Right atrium auricular region (tissue), 2 donors: Measurements from ENCODE around the gene DLEC1. TPM values are rescaled to one million over a fixed set of nuclear protein-coding genes. Genes with fewer than 3 reads are reported as not detected.
A peak's percentile ranks its signal among the peaks of the same experiment; 100 is the strongest.

Experiments used
- DNase-seq: peaks from one replicate; pipeline ENCODE4 v3.0.0-alpha.2; 2019; ENCODE audit warnings: low spot score
- H3K27ac ChIP-seq, 2 donors: fragments of 200-600 bp; sonication (generic); 1 replicate in 1 of 2; 2 replicates in 1 of 2; pipeline ENCODE4 v1.5.1; 2016 to 2019
- H3K27me3 ChIP-seq, 2 donors: fragments of 200-600 bp; sonication (generic); one replicate each; pipeline versions ENCODE4 v1.5.1 to v1.6.0; 2017 to 2019
- H3K36me3 ChIP-seq: fragments of 200-600 bp; sonication (generic); one replicate; pipeline ENCODE4 v1.5.1; 2016
- H3K4me1 ChIP-seq, 2 donors: fragments of 200-600 bp; sonication (generic); one replicate each; pipeline versions ENCODE4 v1.5.1 to v1.6.0; 2017 to 2019
- H3K4me3 ChIP-seq, 2 donors: fragments of 200-600 bp; sonication (generic); 1 replicate in 1 of 2; 2 replicates in 1 of 2; pipeline ENCODE4 v1.5.1; 2017 to 2019; ENCODE audit warnings: mild to moderate bottlenecking in 1 of 2, moderate library complexity in 1 of 2
- H3K9me3 ChIP-seq, 2 donors: fragments of 200-600 bp; sonication (generic); one replicate each; pipeline ENCODE4 v1.5.1; 2019
- CTCF ChIP-seq, 2 donors: fragments of 200-600 bp; sonication (generic); IDR thresholded peaks; one replicate each; pipeline ENCODE4 v1.5.1; 2019; ENCODE audit warnings: antibody characterized with exemption in 2 of 2
- total RNA-seq, 2 donors: library from RNA; depleted of rRNA; stranded (reverse); fragments of >200 nt; gene quantifications; one replicate each; pipeline ENCODE4 v1.1.0, GENCODE V29; 2016

DLEC1 gene
- total RNA-seq, 2 donors from 2014 or later, result 0.22 to 0.35 TPM

DNA sequence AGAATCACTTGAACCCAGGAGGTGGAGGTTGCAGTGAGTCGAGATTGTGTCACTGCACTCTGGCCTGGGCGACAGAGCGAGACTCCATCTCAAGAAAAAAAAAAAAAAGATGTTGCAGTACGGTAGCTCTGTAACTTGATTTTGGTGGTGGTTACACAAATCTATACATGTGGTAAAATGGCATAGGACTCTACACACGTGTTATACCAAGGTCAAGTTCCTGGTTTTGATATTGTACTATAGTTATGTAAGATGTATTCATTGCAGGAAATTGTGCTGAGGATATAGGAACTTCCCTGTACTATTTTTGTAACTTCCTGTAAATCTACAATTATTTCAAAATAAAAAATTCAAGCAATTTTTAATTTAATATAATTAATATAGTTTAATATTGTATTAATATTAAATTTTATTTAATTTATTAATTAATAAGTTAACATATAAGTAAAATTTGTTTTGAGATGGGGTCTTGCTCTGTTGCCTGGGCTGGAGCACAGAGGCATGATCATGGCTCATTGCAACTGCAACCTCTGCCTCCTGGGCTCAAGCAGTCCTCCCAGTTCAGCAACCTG lies 109.4 kb downstream of the DLEC1 start:
- Histone ChIP-seq H3K36me3 (no peaks in the 10 kb centered on the region), H3K9me3 (no peaks in the 10 kb centered on the region), H3K4me1 (no peaks in the 10 kb centered on the region), H3K4me3 (no peak overlapping the region), H3K27ac (no peak overlapping the region), H3K27me3 (no peaks in the 10 kb centered on the region)
- TF ChIP-seq CTCF (IDR thresholded peaks at IDR 0.05), result no peak
- DNase-seq, result no peak

GRCh38 chr3:38149708-38150107 lies 110.7 kb downstream of the DLEC1 start:
- TF ChIP-seq CTCF (IDR thresholded peaks at IDR 0.05), result no peak
- Histone ChIP-seq H3K27ac (no peak overlapping the region), H3K36me3 (no peaks in the 10 kb centered on the region), H3K4me3 (no peak overlapping the region), H3K9me3 (no peaks in the 10 kb centered on the region), H3K4me1 (no peaks in the 10 kb centered on the region), H3K27me3 (no peaks in the 10 kb centered on the region)
- DNase-seq, result peak; percentile 46

- TF ChIP-seq CTCF (IDR thresholded peaks at IDR 0.05), result no peak
- Histone ChIP-seq H3K27me3 (no peaks in the 10 kb centered on the region), H3K9me3 (no peaks in the 10 kb centered on the region), H3K4me3 (no peak overlapping the region), H3K4me1 (no peaks in the 10 kb centered on the region), H3K36me3 (no peaks in the 10 kb centered on the region), H3K27ac (no peak overlapping the region)
- no peak for DNase-seq
Measured at GRCh38 chr3:38150780-38151528, 111.9 kb downstream of the DLEC1 start.

DNA sequence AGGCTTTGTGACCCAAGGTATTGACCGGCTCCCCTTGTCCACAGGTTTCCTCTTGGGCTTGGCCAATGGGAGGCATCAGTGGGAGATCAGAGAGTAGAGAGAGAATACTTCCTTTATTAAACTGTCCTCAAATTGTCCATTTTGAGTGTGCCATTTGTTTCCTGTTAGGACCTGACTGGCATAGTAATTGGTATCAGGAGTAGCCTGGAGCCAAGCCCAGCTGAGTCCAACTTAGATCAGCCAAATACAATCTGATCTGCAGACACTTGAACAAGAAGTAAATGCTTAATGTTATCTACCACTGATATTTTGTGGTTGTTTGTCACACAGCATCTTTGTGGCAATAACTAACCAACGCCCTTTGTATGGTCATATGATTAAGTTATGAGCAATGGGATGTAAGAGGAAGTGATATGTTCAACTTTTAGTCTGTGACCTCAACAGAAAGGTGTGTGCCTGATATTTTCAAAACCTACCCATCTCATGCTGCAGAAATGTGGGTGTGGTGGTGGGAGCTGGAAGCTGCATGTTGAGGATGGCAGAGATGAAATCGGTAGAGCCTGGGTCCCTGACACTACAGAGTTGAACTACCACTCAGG lies 112.8 kb downstream of the DLEC1 start:
- H3K27ac ChIP-seq, result no peak overlapping the region
- H3K27me3 ChIP-seq, result no peaks in the 10 kb centered on the region

DNA sequence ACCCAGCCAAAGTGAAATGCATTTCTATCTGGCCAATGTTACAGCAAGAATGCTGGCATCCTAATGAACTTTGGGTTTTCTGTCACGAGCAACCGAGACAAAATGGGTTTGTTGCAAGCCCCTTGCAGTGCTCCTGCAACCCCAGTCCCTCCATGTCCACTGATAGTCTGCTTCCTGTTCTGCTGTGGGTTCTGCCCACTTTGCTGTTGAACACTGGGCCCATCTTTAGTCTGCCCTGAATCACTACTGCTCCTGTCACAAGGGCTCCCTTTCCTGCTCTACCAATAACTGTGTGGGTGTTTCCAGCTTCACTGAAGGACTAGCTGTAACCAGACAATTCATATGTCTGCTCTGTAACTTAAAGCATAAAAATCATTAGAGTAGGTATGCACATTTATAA lies 113.6 kb downstream of the DLEC1 start:
- DNase-seq, result no peak
- Histone ChIP-seq H3K9me3 (no peaks in the 10 kb centered on the region), H3K36me3 (no peaks in the 10 kb centered on the region), H3K27me3 (no peaks in the 10 kb centered on the region), H3K4me3 (no peak overlapping the region), H3K4me1 (no peaks in the 10 kb centered on the region), H3K27ac (no peak overlapping the region)
- TF ChIP-seq CTCF (IDR thresholded peaks at IDR 0.05), result no peak

More for the DNA sequence above, 112.8 kb downstream of the DLEC1 start:
- Histone ChIP-seq H3K4me1 (no peaks in the 10 kb centered on the region), H3K36me3 (no peaks in the 10 kb centered on the region), H3K4me3 (no peak overlapping the region), H3K9me3 (no peaks in the 10 kb centered on the region)
- no peak for DNase-seq
- TF ChIP-seq CTCF (IDR thresholded peaks at IDR 0.05), result no peak
